ENCODE results near the gene SLC35F1.

The SLC35F1 gene

GRCh38 chr6:118324116-118324515 lies 417.1 kb downstream of the SLC35F1 start:
- H3K4me3 ChIP-seq (ENCODE audit: control insufficient read depth, low read depth, low read length), result no peak overlapping the region
- DNase-seq (ENCODE audit: low read depth), result no peak
- no peak for TF ChIP-seq CTCF (IDR thresholded peaks at IDR 0.05; ENCODE audit: control insufficient read depth, insufficient read depth, low read depth, low read length, missing control alignments)

DNA sequence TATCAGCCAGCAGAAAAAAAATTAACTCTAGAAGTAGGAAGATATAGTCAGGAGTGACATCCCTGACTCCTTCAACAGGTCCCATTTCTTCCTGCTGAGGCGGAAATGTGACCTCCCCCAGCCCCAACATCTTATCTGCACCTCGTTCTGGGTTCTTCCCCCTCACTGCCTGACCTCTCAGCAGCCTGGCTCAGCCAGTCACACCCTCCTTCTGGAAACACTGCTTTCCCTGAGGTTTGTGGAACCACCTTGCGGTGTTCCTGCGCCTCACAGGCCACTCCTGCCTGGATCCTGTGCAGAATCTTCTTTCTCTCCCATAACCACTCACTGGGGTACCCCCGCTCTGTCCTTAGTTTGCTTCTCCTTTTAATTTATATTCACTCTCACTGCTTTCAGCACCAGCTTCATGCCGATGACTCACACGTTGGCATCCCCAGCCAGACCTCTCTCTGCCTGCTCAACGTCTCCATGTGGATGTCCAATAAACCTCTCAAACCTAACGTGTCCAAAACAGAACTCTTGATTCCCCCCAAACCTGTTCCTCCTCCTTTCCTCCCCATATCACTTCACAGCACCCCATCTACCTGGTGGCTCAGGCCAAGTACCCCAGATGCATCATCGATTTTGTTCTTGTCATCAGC lies 418.3 kb downstream of the SLC35F1 start:
- H3K4me3 ChIP-seq (ENCODE audit: control insufficient read depth, low read depth, low read length), result no peak overlapping the region
- no peak for DNase-seq (ENCODE audit: low read depth)
- no peak for TF ChIP-seq CTCF (IDR thresholded peaks at IDR 0.05; ENCODE audit: control insufficient read depth, insufficient read depth, low read depth, low read length, missing control alignments)

GRCh38 chr6:118326712-118327111 lies 419.6 kb downstream of the SLC35F1 start:
- TF ChIP-seq CTCF (IDR thresholded peaks at IDR 0.05; ENCODE audit: control insufficient read depth, insufficient read depth, low read depth, low read length, missing control alignments), result no peak
- no peak for DNase-seq (ENCODE audit: low read depth)
- no peak overlapping the region for H3K4me3 ChIP-seq (ENCODE audit: control insufficient read depth, low read depth, low read length)

DNA sequence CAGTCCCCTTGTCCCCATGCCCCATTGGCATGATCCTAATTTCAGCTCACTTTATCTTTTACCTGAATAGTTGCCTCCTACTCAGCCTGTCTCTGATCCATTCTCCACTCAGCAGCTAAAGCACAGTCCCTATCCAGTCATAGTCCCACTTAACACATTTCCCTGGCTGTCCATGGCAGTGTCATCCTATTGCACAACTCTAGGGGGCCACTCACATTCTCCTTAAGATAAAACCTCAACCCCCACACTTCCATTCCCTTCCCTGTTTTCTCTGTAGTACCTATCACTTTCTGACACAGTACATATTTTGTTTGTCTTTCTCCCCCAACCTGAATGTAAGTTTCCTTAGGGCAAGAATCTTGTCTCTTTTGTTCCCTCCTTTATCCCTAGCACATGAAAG lies 420.2 kb downstream of the SLC35F1 start:
- no peak for DNase-seq (ENCODE audit: low read depth)
- H3K4me3 ChIP-seq (ENCODE audit: control insufficient read depth, low read depth, low read length), result no peak overlapping the region
- no peak for TF ChIP-seq CTCF (IDR thresholded peaks at IDR 0.05; ENCODE audit: control insufficient read depth, insufficient read depth, low read depth, low read length, missing control alignments)

DNA sequence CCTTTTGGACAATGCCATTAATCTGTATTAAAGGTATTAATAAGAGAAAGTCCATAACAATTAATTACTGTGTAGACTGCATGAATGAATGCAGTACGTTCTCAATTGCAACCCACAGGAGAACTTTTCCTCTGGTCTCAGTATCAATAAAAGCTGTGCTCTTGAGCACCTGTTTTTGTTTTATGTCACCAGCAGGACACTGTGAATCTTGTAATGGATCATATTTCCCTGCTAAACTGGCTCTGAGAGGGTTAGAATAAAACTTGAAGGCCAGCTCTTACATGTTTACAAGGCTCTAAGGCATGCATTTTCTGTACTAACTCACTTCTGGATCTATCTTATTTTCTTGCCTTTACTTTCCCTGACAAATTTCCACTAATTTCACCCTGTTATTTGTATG lies 426.7 kb downstream of the SLC35F1 start:
- no peak for TF ChIP-seq CTCF (IDR thresholded peaks at IDR 0.05; ENCODE audit: control insufficient read depth, insufficient read depth, low read depth, low read length, missing control alignments)
- no peak overlapping the region for H3K4me3 ChIP-seq (ENCODE audit: control insufficient read depth, low read depth, low read length)
- no peak for DNase-seq (ENCODE audit: low read depth)

DNA sequence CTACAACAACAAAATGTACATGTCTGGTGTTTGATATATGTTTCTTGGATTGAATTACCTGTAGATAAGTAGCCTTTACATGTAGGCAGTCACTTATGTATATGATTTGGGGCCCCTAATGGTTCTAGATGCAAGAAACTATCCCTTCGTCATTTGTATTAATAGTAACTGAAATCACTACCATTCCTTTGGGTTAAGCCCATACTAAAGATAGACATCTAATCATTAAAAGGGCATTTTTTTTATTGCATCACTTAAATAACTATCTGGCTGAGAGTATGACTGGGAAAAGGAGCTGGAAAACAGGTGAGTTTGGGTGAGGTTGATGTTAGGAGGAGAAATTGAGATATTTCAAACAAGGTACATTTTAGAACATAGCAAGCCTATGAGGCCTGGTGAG lies 427.6 kb downstream of the SLC35F1 start:
- DNase-seq (ENCODE audit: low read depth), result no peak

More for the DNA sequence above, 427.6 kb downstream of the SLC35F1 start:
- no peak overlapping the region for H3K4me3 ChIP-seq (ENCODE audit: control insufficient read depth, low read depth, low read length)
- no peak for TF ChIP-seq CTCF (IDR thresholded peaks at IDR 0.05; ENCODE audit: control insufficient read depth, insufficient read depth, low read depth, low read length, missing control alignments)
